GM23248 (cell line): ENCODE measurements around the gene ATP6V0E1. TPM values are rescaled to one million over a fixed set of nuclear protein-coding genes. Genes with fewer than 3 reads are reported as not detected.
"Not testable (repeated sequence)": the region's sequence is repeated elsewhere in the genome, so short reads cannot be mapped to it uniquely, and the experiment has no call there.

Source experiments
- DNase-seq: peaks from one replicate; pipeline ENCODE4 v3.0.0-alpha.2; 2015
- H2AFZ ChIP-seq: fragments of 200-600 bp; sonication (generic); 2 replicates; pipeline ENCODE4 v1.6.1; 2016; ENCODE audit warnings: antibody characterized with exemption
- H3F3A ChIP-seq: fragments of 200-600 bp; sonication (generic); 2 replicates; pipeline ENCODE4 v1.6.1; 2016; ENCODE audit warnings: mild to moderate bottlenecking, antibody characterized with exemption, mixed run types; ENCODE audit not compliant: insufficient read depth
- H3K27ac ChIP-seq: fragments of 200-600 bp; sonication (generic); 2 replicates; pipeline ENCODE4 v1.5.1; 2016; ENCODE audit warnings: mild to moderate bottlenecking
- H3K27me3 ChIP-seq: fragments of 200-600 bp; sonication (generic); replicated peaks from 2 replicates; pipeline ENCODE4 v1.6.1; 2016; ENCODE audit warnings: mild to moderate bottlenecking; ENCODE audit not compliant: insufficient read depth
- H3K36me3 ChIP-seq: fragments of 200-600 bp; sonication (generic); 2 replicates; pipeline ENCODE4 v1.6.1; 2016; ENCODE audit warnings: low read depth, mild to moderate bottlenecking
- H3K4me1 ChIP-seq: fragments of 200-600 bp; sonication (generic); 2 replicates; pipeline ENCODE4 v1.6.1; 2016; ENCODE audit warnings: mild to moderate bottlenecking; ENCODE audit not compliant: insufficient read depth
- H3K4me2 ChIP-seq: fragments of 200-600 bp; sonication (generic); one replicate; pipeline ENCODE4 v1.6.1; 2016; ENCODE audit warnings: mild to moderate bottlenecking; ENCODE audit not compliant: unreplicated experiment
- H3K4me3 ChIP-seq: fragments of 200-600 bp; sonication (generic); 2 replicates; pipeline ENCODE4 v1.5.1; 2016; ENCODE audit warnings: mild to moderate bottlenecking
- H3K79me2 ChIP-seq: fragments of 200-600 bp; sonication (generic); 2 replicates; pipeline ENCODE4 v1.6.1; 2016; ENCODE audit warnings: mild to moderate bottlenecking; ENCODE audit not compliant: insufficient read depth
- H3K9ac ChIP-seq: fragments of 200-600 bp; sonication (generic); 2 replicates; pipeline ENCODE4 v1.6.1; 2016; ENCODE audit warnings: mild to moderate bottlenecking
- H3K9me2 ChIP-seq: fragments of 200-600 bp; sonication (generic); 2 replicates; pipeline ENCODE4 v1.6.1; 2016; ENCODE audit warnings: mixed run types, mild to moderate bottlenecking, moderate library complexity; ENCODE audit not compliant: insufficient read depth
- H3K9me3 ChIP-seq: fragments of 200-600 bp; sonication (generic); one replicate; pipeline ENCODE4 v1.6.1; 2017; ENCODE audit warnings: low read depth
- H4K20me1 ChIP-seq: fragments of 200-600 bp; sonication (generic); 2 replicates; pipeline ENCODE4 v1.6.0; 2016; ENCODE audit not compliant: insufficient read depth
- EZH2 ChIP-seq: fragments of 200-600 bp; sonication (generic); IDR thresholded peaks from 2 replicates; pipeline ENCODE4 v1.6.1; 2018; ENCODE audit warnings: antibody characterized with exemption, mild to moderate bottlenecking; ENCODE audit not compliant: insufficient read depth, poor library complexity, severe bottlenecking
- EZH2phosphoT487 ChIP-seq: fragments of 200-600 bp; sonication (generic); IDR thresholded peaks from 2 replicates; pipeline ENCODE4 v1.6.1; 2018; ENCODE audit warnings: antibody characterized with exemption, moderate library complexity, mild to moderate bottlenecking, low read depth; ENCODE audit not compliant: insufficient read depth
- WGBS, 2 experiments: methylation state at CpG; one replicate each; pipeline ENCODE4 v1.1.6; 2015 to 2017; ENCODE audit warnings: low lambda C conversion rate in 2 of 2, low coverage in 1 of 2; ENCODE audit errors: missing lambda C conversion rate in 2 of 2; 5-methylcytosine and 5-hydroxymethylcytosine counted together
- in situ Hi-C: fragments of 300-500 bp; cut with MboI; formaldehyde crosslinking; loops from 2 replicates; pipeline ENCODE4 v1.15.0; 2020
- polyA plus RNA-seq: library from polyadenylated mRNA; unstranded; fragments of >200 nt; fragmentation: Nextera tagmentation; extraction: Ambion mirVana; gene quantifications from 2 replicates; pipeline ENCODE4 v1.2.1, GENCODE V29; 2016
- total RNA-seq: library from RNA; depleted of rRNA; stranded (reverse); fragments of >200 nt; shearing (Covaris generic); gene quantifications from 2 replicates; pipeline ENCODE4 v1.2.3, GENCODE V29; 2014

ATP6V0E1 gene
- total and polyA plus RNA-seq, 2 experiments from 2014 or later, result 175 to 675 TPM

DNA sequence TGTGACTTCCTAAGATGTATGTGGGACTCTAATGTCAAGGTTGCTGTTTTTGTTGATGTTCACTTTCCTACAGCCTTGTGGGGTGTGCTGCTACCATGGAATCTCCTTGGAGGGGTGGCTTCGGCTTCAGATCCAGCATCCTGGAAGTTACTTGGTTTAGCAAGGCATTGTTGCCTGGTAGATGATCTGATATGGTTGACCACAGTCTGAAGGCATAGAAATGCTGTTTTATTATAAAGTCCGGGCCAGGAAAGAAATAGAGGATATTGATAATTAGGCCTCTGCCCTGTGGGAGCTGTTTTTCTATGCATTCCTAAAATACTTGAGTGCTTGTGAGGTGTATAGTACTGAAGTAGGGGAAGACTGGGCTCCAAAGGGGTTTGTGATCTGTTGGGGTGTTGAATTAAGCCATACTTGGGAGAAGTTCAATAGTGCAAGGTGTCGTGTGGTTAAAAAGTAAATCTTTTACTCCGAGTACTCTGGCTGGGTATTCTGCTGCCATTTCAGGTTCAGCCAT, 45.3 kb downstream of the ATP6V0E1 start:
- TF ChIP-seq EZH2, result no peak
- no peak for TF ChIP-seq EZH2phosphoT487
- H3K27ac ChIP-seq, result no peak overlapping the region
- DNase-seq, result no peak
- no peaks in the 10 kb centered on the region for H3K27me3 ChIP-seq
- H3K9me2 ChIP-seq, result no peaks in the 10 kb centered on the region
- H3K4me1 ChIP-seq, result peaks cover 6% of the 10 kb centered on the region; the same call in 1 of the 2 replicates
- WGBS, 2 experiments, result 77 to 84% methylated on average over 4 of the region's 4 CpGs
- H4K20me1 ChIP-seq, result peaks cover 8% of the 10 kb centered on the region; the same call in 1 of the 2 replicates
- no peaks in the 10 kb centered on the region for H3K9me3 ChIP-seq
- H3K36me3 ChIP-seq, result no peaks in the 10 kb centered on the region
- H3F3A ChIP-seq, result no peaks in the 10 kb centered on the region
- no peak overlapping the region for H3K4me2 ChIP-seq
- peaks cover 97% of the 10 kb centered on the region for H3K79me2 ChIP-seq
- H2AFZ ChIP-seq, result no peak overlapping the region
- H3K9ac ChIP-seq, result no peak overlapping the region
- no peak overlapping the region for H3K4me3 ChIP-seq
- in situ Hi-C loops, result no loop called here

DNA sequence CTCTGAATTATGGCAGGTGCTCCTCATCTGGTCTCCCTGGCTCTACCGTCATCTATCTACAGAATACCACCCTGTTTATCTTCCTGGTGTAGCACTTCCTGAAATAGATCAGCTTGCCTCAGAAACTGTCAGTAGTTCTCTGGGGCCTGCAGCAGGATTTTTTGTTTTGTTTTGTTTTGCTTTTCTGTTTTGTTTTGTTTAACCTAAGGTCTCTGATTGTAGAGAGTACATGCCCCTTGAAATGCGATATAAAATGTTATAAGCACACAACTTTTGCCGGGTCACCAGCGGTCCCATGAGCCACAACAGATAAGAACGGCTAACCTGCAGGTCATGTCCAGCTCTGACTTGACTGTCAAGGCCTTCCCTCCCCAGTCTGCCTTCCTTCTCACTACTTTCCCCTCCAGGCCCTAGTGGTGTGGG, 45.9 kb downstream of the ATP6V0E1 start:
- Histone ChIP-seq H2AFZ (no peak overlapping the region), H3K27me3 (no peaks in the 10 kb centered on the region), H3K4me3 (no peak overlapping the region), H4K20me1 (peaks cover 8% of the 10 kb centered on the region; the same call in 1 of the 2 replicates), H3K36me3 (no peaks in the 10 kb centered on the region), H3K4me2 (no peak overlapping the region), H3K9ac (no peak overlapping the region), H3K27ac (no peak overlapping the region), H3F3A (0 out of 2 replicates have a peak, but pooled peaks cover 6% of the 10 kb centered on the region), H3K9me2 (no peaks in the 10 kb centered on the region), H3K4me1 (peaks cover 6% of the 10 kb centered on the region; the same call in 1 of the 2 replicates), H3K9me3 (no peaks in the 10 kb centered on the region), H3K79me2 (peaks cover 97% of the 10 kb centered on the region)
- DNase-seq, result no peak
- WGBS, 2 experiments, result 92 to 93% methylated on average over 5 of the region's 5 CpGs
- in situ Hi-C loops, result no loop called here
- TF ChIP-seq EZH2phosphoT487 (no peak), EZH2 (no peak)

GRCh38 chr5:173032096-173032495, 48.5 kb downstream of the ATP6V0E1 start:
- H3K36me3 ChIP-seq, in situ Hi-C loops, H3K9me2 ChIP-seq, H2AFZ ChIP-seq, DNase-seq, H3K27ac ChIP-seq, H3K4me3 ChIP-seq, H3K9me3 ChIP-seq, H3K4me2 ChIP-seq, H3K9ac ChIP-seq, H4K20me1 ChIP-seq, H3K27me3 ChIP-seq: not testable (repeated sequence)
- peaks cover 14% of the 10 kb centered on the region; the same call in 1 of the 2 replicates for H3F3A ChIP-seq
- WGBS, 2 experiments, result 94 to 97% methylated on average over 3 of the region's 3 CpGs
- H3K79me2 ChIP-seq, result peaks cover 96% of the 10 kb centered on the region
- peaks cover 19% of the 10 kb centered on the region for H3K4me1 ChIP-seq

DNA sequence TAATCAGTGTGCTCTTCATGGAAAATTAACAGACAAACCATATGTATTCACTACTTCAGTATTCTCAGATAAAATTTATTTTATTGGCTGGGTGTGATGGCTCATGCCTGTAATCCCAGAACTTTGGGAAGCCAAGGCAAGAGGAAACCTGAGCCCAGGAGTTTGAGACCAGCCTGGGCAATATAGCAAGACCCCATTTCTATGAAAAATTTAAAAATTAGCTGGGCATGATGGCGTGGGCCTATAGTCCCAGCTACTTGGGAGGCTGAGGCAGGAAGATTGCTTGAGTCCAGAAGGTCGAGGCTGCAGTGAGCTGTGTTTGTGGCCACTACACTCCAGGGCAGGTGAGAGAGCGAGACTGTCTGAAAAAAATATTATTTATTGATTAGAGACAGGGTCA, 49.2 kb downstream of the ATP6V0E1 start:
- no peak overlapping the region for H3K4me2 ChIP-seq
- H3F3A ChIP-seq, result peaks cover 14% of the 10 kb centered on the region; the same call in 1 of the 2 replicates
- no peak overlapping the region for H2AFZ ChIP-seq
- H3K9me2 ChIP-seq, result no peaks in the 10 kb centered on the region
- no peaks in the 10 kb centered on the region for H3K9me3 ChIP-seq
- H3K36me3 ChIP-seq, result no peaks in the 10 kb centered on the region
- 96 to 97% methylated on average over 3 of the region's 3 CpGs for WGBS, 2 experiments
- no peak for TF ChIP-seq EZH2
- no peak for TF ChIP-seq EZH2phosphoT487
- H4K20me1 ChIP-seq, result peaks cover 8% of the 10 kb centered on the region; the same call in 1 of the 2 replicates
- H3K4me1 ChIP-seq, result peaks cover 19% of the 10 kb centered on the region
- no peaks in the 10 kb centered on the region for H3K27me3 ChIP-seq
- in situ Hi-C loops, result no loop called here
- peaks cover 90% of the 10 kb centered on the region for H3K79me2 ChIP-seq
- no peak overlapping the region for H3K4me3 ChIP-seq
- H3K27ac ChIP-seq, result no peak overlapping the region
- no peak overlapping the region for H3K9ac ChIP-seq
- no peak for DNase-seq
